Activated CD4-positive, alpha-beta T cell treated with anti-CD3 and anti-CD28 coated beads, Interleukin-10, Interleukin-2, amounts not matched to agents 100 ng/mL and 50 ng/mL, durations not matched to agents 16 hours and 8 hours (primary cell): Measurements from ENCODE around the gene NYAP2.

Source experiments
- DNase-seq: peaks from one replicate; pipeline ENCODE4 v3.0.0-alpha.2; 2020

NYAP2 gene

GRCh38 chr2:225431105-225431863 is 31.8 kb downstream of the NYAP2 start:
- no peak for DNase-seq

- DNase-seq: no peak
Observed at GRCh38 chr2:225434014-225434413, 34.5 kb downstream of the NYAP2 start.

GRCh38 chr2:225437319-225437718 is 37.8 kb downstream of the NYAP2 start:
- DNase-seq: no peak

- no peak for DNase-seq
Observed at GRCh38 chr2:225438248-225438647, 38.7 kb downstream of the NYAP2 start.

GRCh38 chr2:225452677-225453076 is 53.2 kb downstream of the NYAP2 start:
- DNase-seq: no peak

GRCh38 chr2:225454412-225454811 is 54.9 kb downstream of the NYAP2 start:
- DNase-seq: no peak

GRCh38 chr2:225456619-225457260 is 57.2 kb downstream of the NYAP2 start:
- no peak for DNase-seq

- no peak for DNase-seq
Observed at GRCh38 chr2:225457482-225457881, 58.0 kb downstream of the NYAP2 start.

- no peak for DNase-seq
Observed at GRCh38 chr2:225458431-225459117, 59.1 kb downstream of the NYAP2 start.

- no peak for DNase-seq
Observed at GRCh38 chr2:225462417-225462816, 62.9 kb downstream of the NYAP2 start.

- DNase-seq: no peak
Observed at GRCh38 chr2:225462945-225463344, 63.4 kb downstream of the NYAP2 start.

- DNase-seq: no peak
Observed at GRCh38 chr2:225463449-225463848, 63.9 kb downstream of the NYAP2 start.

- peak; percentile 45 for DNase-seq
Observed at GRCh38 chr2:225464346-225465025, 65.0 kb downstream of the NYAP2 start.

GRCh38 chr2:225465827-225466226 is 66.3 kb downstream of the NYAP2 start:
- DNase-seq: no peak

GRCh38 chr2:225466891-225467604 is 67.5 kb downstream of the NYAP2 start:
- DNase-seq: no peak

- DNase-seq: no peak
Observed at GRCh38 chr2:225468131-225468530, 68.6 kb downstream of the NYAP2 start.

GRCh38 chr2:225471039-225471438 is 71.5 kb downstream of the NYAP2 start:
- no peak for DNase-seq

- DNase-seq: no peak
Observed at GRCh38 chr2:225471482-225471881, 72.0 kb downstream of the NYAP2 start.

- DNase-seq: no peak
Observed at GRCh38 chr2:225472161-225472560, 72.7 kb downstream of the NYAP2 start.

- no peak for DNase-seq
Observed at GRCh38 chr2:225479386-225479785, 79.9 kb downstream of the NYAP2 start.

- DNase-seq: no peak
Observed at GRCh38 chr2:225484751-225485150, 85.2 kb downstream of the NYAP2 start.

- no peak for DNase-seq
Observed at GRCh38 chr2:225486236-225486635, 86.7 kb downstream of the NYAP2 start.
